GM18508 (cell line): ENCODE data around the gene FLACC1.
"Not testable (repeated sequence)": the region's sequence is repeated elsewhere in the genome, so short reads cannot be mapped to it uniquely, and the experiment has no call there.

Experiments used
- ATAC-seq: cut with Tn5 transposase; IDR thresholded peaks from one replicate; pipeline ENCODE4 v1.9.1; 2021; ENCODE audit warnings: moderate number of reproducible peaks; ENCODE audit not compliant: insufficient read depth, unreplicated experiment

The FLACC1 gene

GRCh38 chr2:201257956-201258665 is 99.0 kb downstream of the FLACC1 start:
- ATAC-seq = peak; percentile 58

DNA sequence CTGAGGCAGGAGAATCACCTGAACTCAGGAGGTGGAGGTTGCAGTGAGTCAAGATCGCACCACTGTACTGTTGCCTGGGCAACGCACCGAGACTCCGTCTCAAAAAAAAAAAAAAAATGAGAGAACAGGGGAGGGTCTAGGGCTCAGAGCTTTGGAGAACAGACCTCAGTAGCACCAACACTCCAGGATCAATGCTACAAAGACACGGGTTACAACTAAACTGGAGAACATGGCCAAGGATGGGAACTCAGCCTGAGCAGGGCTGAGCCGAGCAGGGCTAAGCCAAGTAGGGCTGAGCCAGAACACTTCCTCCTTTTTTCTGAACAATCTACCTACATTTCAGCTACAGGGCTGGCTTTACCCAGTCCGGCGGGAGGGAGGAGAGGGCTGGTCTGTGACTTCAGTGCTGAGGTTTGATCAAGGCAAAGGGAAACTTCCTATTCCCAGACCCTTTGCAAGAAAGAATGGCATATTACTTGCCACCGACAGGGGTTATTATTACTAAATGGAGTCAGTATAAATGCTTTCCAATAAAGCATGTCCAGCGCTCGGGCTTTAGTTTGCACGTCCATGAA is 99.7 kb downstream of the FLACC1 start:
- ATAC-seq = peak; percentile 18

- ATAC-seq = no peak
These were observed 101.1 kb downstream of the FLACC1 start for GRCh38 chr2:201256082-201256481.

DNA sequence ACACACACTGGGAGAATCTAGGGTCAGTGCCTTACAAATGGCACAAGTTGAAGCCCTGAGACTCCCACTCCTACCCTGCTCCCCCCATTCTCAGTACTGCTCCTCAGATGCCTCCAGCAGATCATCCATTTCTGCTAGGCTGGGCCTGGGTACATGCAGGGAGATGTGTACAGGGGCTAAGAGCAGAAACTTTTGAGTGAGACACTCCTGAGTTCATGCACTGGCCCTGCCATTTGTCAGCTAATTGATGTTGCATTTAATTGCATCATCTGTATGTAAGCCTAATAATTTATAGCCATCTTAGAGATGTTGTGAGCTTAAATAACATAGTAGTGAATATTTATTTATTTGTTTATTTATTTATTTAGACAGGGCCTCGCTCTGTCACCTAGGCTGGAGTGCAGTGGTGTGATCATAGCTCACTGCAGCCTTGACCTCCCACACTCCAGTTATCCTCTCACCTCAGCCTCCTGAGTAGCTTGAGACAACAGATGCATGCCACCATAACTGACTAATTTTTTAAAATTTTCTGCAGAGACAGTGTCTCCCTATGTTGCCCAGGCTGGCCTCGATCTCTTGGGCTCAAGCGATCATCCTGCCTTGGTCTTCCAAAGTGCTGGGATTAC is 101.6 kb downstream of the FLACC1 start:
- no peak for ATAC-seq

- no peak for ATAC-seq
These were observed 102.9 kb downstream of the FLACC1 start for GRCh38 chr2:201254081-201254730.

GRCh38 chr2:201250741-201251140 is 106.4 kb downstream of the FLACC1 start:
- ATAC-seq = no peak

- no peak for ATAC-seq
These were observed 107.3 kb downstream of the FLACC1 start for GRCh38 chr2:201249889-201250288.

DNA sequence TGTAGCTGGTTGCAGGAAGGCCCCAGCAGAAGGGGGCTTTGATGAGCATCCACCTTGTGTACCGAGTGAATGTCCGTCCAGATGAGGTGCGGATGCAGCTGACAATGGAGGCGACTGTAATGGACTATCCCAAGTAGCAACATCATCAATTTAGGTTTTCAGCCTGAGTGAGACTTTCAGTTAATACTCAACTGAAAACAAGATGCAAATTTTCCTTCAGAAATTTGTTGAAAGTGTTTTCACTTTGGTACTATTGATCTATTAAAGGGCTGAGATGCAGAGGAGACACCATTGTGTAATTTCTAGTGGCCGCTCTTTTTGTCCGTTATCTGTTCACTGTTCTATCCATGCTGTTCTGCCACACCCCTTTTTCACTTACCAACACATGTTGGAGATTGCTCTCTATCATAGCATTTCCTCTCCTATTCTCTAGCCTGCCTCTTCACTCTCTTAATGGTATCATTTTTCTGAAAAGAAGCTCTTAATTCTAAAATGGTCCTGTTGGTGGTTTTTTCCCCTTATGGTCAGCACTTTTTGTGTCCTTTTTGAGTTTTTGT is 108.8 kb downstream of the FLACC1 start:
- ATAC-seq = no peak

DNA sequence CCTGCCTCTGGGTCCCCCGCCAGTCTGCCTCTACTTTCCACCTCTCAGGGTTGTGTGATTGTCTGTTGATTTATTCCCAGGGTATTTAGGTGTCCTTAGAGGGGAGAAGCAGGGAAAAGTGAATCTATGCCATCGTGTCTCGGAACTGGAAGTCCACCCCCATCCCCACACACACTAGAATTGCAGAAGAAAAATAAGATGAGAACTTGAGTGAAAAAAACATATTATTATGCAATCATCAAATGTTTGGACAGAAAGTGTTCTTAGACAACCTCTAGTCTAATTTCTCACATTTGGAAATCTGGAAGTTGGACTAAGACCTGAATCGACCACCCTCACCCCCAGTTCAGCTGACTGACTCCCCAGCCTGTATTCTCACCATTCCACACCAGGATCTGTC is 110.9 kb downstream of the FLACC1 start:
- no peak for ATAC-seq

DNA sequence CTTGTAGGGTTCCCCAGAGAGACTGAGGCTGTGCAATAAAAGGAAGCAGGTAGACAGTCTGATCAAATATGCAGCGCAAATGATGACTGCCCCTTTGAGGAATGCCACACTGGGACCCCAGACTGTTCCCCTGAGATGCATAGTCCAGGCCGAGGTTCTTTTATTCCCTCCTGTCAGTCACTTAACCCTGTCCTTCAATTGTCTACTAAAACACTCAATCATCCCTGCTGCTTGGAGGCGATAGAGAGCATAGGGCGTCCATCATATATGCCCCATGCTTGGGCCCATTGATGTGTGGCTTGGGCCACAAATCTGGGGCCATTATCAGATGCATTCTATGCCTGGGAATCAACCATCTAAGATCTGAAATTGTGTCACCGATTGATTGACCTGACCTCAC is 112.3 kb downstream of the FLACC1 start:
- no peak for ATAC-seq

DNA sequence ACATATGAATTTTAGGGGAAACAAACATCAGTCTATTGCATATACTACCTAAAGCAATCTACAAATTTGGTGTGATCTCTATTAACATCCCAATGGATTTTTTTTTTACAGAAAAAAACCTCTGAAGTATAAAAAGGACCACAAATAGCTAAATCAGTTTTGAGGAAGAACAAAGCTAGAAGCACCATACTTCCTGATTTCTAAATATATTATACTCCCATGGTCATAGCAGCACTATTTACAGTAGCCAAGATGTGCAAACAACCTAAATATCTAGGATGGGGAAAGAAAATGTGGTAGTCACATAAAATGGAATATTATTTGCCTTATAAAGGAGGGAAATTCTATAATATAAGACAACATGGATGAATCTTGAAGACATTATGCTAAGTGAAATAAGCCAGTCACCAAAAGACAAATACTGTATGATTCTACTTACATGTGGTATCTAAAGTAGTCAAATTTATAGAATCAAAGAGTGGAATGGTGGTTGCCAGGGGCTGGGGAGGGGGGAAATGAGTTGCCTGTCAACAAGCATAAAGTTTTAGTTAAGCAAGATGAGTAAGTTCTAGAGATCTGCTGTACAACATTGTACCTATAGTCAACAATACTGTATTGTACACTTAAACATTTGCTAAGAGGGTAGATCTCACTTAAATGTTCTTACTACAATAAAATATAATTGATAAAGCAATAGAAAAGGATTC is 114.4 kb downstream of the FLACC1 start:
- ATAC-seq = no peak

DNA sequence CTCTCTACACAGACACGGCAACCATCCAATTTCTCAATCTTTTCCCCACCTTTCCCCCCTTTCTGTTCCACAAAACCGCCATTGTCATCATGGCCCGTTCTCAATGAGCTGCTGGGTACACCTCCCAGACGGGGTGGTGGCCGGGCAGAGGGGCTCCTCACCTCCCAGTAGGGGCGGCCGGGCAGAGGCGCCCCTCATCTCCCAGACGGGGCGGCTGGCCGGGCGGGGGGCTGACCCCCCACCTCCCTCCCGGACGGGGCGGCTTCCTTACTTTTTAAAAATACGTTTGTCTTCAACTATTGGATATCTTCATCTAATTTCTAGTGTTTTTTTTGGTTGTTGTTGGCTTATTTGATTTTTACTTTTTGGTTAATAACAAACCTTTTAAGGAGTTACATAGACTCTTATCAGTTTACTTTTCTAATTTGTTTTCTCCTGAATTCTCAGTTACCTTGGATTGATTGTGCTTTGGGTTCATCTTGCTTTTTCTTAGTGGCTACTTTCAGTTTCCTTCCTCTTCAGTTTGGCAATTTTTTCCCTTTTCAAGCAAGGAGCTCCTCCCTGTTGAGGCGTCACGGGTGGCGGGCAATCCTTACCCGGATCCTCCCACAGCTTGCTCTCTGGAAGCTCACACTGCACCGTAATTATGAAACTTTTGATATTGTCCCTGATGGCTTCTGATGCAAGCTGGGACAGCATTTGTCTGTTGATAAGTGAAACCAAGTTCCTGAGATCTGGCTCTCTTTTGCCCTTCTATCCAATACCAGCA is 117.8 kb downstream of the FLACC1 start:
- not testable (repeated sequence) for ATAC-seq
